PC-3 (cell line): ENCODE results near the gene ATP7A.

Experiments used
- CTCF ChIP-seq: fragments of 300-600 bp; sonication (generic); conservative IDR thresholded peaks from 2 replicates; pipeline ENCODE4 v1.5.1; 2017; ENCODE audit warnings: antibody characterized with exemption, low read depth, mild to moderate bottlenecking, low read length
- EZH2 ChIP-seq: fragments of 300-600 bp; sonication (generic); IDR thresholded peaks from one replicate; pipeline ENCODE4 v1.6.1; 2017; ENCODE audit warnings: antibody characterized with exemption, mild to moderate bottlenecking, low read length; ENCODE audit not compliant: unreplicated experiment
- EZH2phosphoT487 ChIP-seq: fragments of 300-600 bp; sonication (generic); IDR thresholded peaks from 2 replicates; pipeline ENCODE4 v1.6.1; 2018; ENCODE audit warnings: mild to moderate bottlenecking, antibody characterized with exemption, low read length, borderline replicate concordance

DNA sequence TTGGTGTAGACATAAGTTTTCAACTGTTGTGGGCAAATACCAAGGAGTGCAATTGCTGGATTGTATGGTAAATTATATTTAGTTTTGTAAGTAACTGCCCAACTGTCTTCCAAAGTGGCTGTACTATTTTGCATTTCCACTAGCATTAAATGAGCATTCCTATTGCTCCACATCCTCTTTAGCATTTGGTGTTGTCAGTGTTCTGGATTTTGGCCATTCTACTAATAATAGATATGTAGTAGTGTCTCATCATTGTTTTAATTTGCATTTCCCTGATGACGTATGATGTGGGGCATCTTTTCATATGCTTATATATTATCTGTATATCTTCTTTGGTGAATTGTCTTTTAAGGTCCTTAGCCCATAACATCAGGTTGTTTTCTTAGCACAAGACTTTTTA lies 41.7 kb downstream of the ATP7A start:
- no peak for TF ChIP-seq CTCF
- TF ChIP-seq EZH2 = no peak
- TF ChIP-seq EZH2phosphoT487 = no peak
